Fibroblast of lung (primary cell): Measurements from ENCODE around the gene PPP4R4.

Experiments used
- EZH2 ChIP-seq: IDR thresholded peaks from 2 replicates; pipeline ENCODE4 v1.5.1; 2012; ENCODE audit warnings: low read length, control low read depth, mild to moderate bottlenecking; ENCODE audit errors: missing control alignments
- TF ChIP-seq, protein P1 (sequence below), 2 donors: IDR thresholded peaks in 1 of 2; conservative IDR thresholded peaks in 1 of 2; 1 replicate in 1 of 2; 2 replicates in 1 of 2; pipeline ENCODE4 v1.5.1; 2011 to 2012; ENCODE audit warnings: low read length in 2 of 2, control low read depth in 1 of 2, inconsistent platforms in 1 of 2, low read depth in 1 of 2, mild to moderate bottlenecking in 1 of 2

DNA sequence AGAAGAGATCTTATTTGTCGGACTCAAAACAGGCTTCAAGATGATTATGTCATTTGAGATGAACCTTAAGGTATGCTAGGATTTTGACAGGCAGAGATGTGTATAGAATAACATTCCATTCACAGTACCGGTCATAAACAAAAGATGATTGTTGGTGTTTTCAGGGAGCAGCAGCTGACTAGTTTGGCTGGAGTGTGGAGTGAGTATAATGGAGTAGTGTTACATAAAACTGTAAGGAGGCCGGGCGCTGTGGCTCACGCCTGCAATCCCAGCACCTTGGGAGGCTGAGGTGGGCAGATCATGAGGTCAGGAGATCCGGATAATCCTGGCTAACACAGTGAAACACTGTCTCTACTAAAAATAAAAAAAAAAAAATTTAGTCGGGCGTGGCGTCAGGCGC, 95.0 kb downstream of the PPP4R4 start:
- TF ChIP-seq, protein P1, sequence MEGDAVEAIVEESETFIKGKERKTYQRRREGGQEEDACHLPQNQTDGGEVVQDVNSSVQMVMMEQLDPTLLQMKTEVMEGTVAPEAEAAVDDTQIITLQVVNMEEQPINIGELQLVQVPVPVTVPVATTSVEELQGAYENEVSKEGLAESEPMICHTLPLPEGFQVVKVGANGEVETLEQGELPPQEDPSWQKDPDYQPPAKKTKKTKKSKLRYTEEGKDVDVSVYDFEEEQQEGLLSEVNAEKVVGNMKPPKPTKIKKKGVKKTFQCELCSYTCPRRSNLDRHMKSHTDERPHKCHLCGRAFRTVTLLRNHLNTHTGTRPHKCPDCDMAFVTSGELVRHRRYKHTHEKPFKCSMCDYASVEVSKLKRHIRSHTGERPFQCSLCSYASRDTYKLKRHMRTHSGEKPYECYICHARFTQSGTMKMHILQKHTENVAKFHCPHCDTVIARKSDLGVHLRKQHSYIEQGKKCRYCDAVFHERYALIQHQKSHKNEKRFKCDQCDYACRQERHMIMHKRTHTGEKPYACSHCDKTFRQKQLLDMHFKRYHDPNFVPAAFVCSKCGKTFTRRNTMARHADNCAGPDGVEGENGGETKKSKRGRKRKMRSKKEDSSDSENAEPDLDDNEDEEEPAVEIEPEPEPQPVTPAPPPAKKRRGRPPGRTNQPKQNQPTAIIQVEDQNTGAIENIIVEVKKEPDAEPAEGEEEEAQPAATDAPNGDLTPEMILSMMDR (conservative IDR thresholded peaks at IDR 0.05 in 1 of 2, IDR thresholded peaks at IDR 0.05 in 1 of 2; ENCODE audit: low read depth in 1 of 2, low read length in 2 of 2): no peak
- no peak for TF ChIP-seq EZH2
